Mucosa of stomach (tissue), 1 donor: ENCODE results near the gene TBCEL.

Experiments
- H3K27me3 ChIP-seq: one replicate; pipeline ENCODE4 v1.7.0; 2013; ENCODE audit warnings: mild to moderate bottlenecking, low read length; ENCODE audit not compliant: control insufficient read depth, insufficient read depth
- H3K36me3 ChIP-seq: one replicate; pipeline ENCODE4 v1.7.0; 2013; ENCODE audit warnings: low read length; ENCODE audit not compliant: control insufficient read depth, insufficient read depth
- H3K4me1 ChIP-seq: one replicate; pipeline ENCODE4 v1.7.0; 2013; ENCODE audit warnings: mild to moderate bottlenecking, low read length; ENCODE audit not compliant: control insufficient read depth, insufficient read depth
- H3K4me3 ChIP-seq: one replicate; pipeline ENCODE4 v1.7.0; 2013; ENCODE audit warnings: low read length
- H3K9ac ChIP-seq: one replicate; pipeline ENCODE4 v1.7.0; 2013; ENCODE audit warnings: mild to moderate bottlenecking, low read length, moderate library complexity
- H3K9me3 ChIP-seq: one replicate; pipeline ENCODE4 v1.7.0; 2013; ENCODE audit warnings: mild to moderate bottlenecking, low read length, moderate library complexity; ENCODE audit not compliant: control insufficient read depth
- donor health status: Pancreatic carcinoma.

TBCEL gene

GRCh38 chr11:121140369-121140768 lies 116.5 kb downstream of the TBCEL start:
- no peaks in the 10 kb centered on the region for H3K4me1 ChIP-seq
- H3K36me3 ChIP-seq: no peaks in the 10 kb centered on the region
- H3K27me3 ChIP-seq: no peaks in the 10 kb centered on the region

More at GRCh38 chr11:121140369-121140768, 116.5 kb downstream of the TBCEL start:
- no peaks in the 10 kb centered on the region for H3K9me3 ChIP-seq
- H3K4me3 ChIP-seq: no peak overlapping the region
- no peak overlapping the region for H3K9ac ChIP-seq
